Neuron (in vitro differentiated cells): ENCODE results near the gene PC.

ENCODE experiments used
- H2AFZ ChIP-seq: one replicate; pipeline ENCODE4 v1.6.1; 2013; ENCODE audit warnings: low read depth, mild to moderate bottlenecking, inconsistent platforms, low read length, moderate library complexity
- H3K27me3 ChIP-seq: one replicate; pipeline ENCODE4 v1.6.1; 2013; ENCODE audit warnings: low read length; ENCODE audit not compliant: insufficient read depth
- H3K36me3 ChIP-seq: one replicate; pipeline ENCODE4 v1.6.1; 2013; ENCODE audit warnings: low read length; ENCODE audit not compliant: insufficient read depth
- H3K4me1 ChIP-seq: one replicate; pipeline ENCODE4 v1.6.1; 2013; ENCODE audit warnings: low read length; ENCODE audit not compliant: insufficient read depth
- H3K4me3 ChIP-seq: 2 replicates; pipeline ENCODE4 v1.5.1; 2013; ENCODE audit warnings: mild to moderate bottlenecking, low read length, moderate library complexity
- H3K9me3 ChIP-seq: one replicate; pipeline ENCODE4 v1.6.1; 2013; ENCODE audit warnings: low read length

Gene PC

DNA sequence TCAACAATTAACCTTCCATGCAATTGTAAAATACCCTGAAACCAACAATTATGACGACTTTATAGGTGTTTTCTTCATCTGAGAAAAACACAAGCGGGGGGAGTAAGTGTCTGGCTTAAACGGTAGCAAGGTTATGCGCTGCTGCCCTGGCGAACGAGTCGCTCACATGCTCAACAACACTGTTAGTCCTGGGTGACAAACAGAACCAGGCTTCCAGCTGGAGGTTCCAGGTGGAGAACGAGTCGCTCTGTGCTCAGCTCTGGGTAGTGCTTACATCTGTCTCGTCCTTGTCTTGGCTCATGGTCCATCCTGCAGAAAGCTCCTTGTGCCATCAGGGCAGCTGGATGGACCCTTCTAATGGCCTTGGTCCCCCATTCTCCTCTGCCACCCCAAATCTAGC lies 48.2 kb downstream of the PC start:
- Histone ChIP-seq H2AFZ (no peak overlapping the region), H3K4me3 (no peak overlapping the region), H3K27me3 (no peaks in the 10 kb centered on the region), H3K9me3 (no peaks in the 10 kb centered on the region), H3K36me3 (no peaks in the 10 kb centered on the region), H3K4me1 (peaks cover 18% of the 10 kb centered on the region)

DNA sequence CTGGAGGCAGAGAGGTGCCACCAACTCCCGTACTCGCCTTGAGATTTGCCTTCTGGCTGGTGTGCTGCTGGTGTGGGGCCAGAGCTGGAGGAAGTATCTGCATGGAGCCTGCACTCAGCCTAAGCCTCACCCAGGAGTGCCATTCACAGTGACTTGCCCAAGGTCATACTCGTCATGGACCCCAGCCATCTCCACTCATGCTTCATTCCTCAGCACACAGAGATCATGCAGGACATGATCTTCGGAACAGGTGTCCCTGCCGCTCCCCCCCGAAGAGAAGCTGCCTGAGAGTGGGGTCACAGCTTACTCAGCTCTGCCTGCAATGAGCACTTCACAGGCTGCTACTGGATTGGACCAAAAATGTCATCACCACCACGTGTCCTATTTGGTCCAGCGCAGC lies 49.0 kb downstream of the PC start:
- no peaks in the 10 kb centered on the region for H3K36me3 ChIP-seq
- H2AFZ ChIP-seq = no peak overlapping the region
- no peak overlapping the region for H3K4me3 ChIP-seq
- no peaks in the 10 kb centered on the region for H3K27me3 ChIP-seq
- peaks cover 18% of the 10 kb centered on the region for H3K4me1 ChIP-seq
- H3K9me3 ChIP-seq = no peaks in the 10 kb centered on the region

DNA sequence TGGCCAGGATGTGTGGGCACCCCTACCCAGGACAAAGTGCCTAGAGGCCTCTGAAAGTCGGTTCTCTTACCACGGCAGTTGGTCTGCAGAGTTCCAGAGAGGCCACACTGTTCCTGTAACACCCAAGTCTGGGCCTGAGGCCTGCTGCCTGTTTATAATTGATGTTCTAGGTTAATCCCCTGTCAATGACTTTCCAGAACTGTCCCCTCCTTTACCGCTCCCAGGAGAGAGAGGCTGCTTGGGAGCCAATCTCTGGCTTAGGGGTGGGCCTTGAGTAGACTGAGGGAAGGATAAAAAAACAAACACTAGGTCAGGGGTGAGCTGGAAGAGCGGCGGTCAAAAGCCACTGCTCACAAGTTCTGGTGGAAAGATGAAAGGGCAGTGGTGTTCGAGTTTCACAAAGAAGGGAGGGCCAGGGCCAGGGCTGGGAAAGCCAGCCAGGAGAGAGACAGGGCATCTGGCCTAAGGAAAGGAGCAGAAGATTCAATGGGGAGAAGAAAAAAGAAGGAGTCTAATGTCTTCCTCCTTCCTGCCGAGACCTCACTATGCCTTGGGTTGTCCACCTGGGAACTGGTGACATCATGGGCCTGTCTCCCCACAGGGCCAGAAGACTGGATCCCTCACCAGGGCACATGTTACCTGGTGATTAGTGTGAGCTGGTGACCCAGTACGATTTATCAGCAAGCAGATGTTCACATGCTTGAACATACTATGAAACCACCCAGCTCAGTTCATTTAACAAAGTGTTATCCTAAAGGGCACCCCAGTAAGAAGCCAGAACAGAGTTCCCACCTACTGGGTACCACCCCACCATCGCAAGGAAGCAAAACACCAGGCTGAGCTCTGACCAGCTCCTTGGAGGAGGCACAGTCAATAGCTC lies 50.2 kb downstream of the PC start:
- H2AFZ ChIP-seq = no peak overlapping the region
- H3K36me3 ChIP-seq = no peaks in the 10 kb centered on the region
- no peak overlapping the region for H3K4me3 ChIP-seq
- H3K27me3 ChIP-seq = no peaks in the 10 kb centered on the region
- H3K4me1 ChIP-seq = peaks cover 14% of the 10 kb centered on the region
- H3K9me3 ChIP-seq = no peaks in the 10 kb centered on the region

DNA sequence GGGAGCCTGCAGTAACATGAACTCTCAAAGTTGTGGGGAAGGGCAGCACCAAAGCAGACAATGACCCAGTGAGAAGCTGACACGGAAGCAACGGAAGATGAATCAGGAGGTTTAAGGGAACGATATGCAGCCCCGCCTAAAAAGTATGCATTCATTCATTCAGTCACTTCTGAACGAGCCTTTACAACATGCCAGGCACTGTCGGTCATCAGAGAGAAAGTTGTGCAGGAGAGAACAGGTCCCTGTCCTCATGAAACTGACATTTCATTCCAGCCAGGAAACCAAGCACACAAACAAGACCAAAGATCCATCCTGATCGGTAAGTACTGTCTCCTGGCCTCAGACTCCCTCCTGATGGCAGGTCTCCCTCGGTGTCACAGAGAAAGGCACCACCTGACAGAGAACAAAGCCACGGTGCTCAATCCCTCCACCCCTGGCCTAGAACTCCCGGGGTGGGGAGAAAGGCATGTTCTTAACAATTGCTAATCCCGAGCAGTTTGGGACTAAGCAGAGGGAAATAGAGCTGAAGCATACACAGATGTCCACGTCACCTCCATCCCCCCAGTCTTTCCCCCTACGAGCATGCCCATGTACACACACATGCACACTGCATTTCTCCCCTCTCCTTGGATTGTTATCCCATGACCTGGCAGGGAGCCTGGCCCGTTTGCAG lies 52.0 kb downstream of the PC start:
- no peak overlapping the region for H3K4me3 ChIP-seq
- H3K27me3 ChIP-seq = no peaks in the 10 kb centered on the region
- H3K9me3 ChIP-seq = no peaks in the 10 kb centered on the region
- H3K36me3 ChIP-seq = no peaks in the 10 kb centered on the region
- H2AFZ ChIP-seq = no peak overlapping the region
- peaks cover 7% of the 10 kb centered on the region for H3K4me1 ChIP-seq

DNA sequence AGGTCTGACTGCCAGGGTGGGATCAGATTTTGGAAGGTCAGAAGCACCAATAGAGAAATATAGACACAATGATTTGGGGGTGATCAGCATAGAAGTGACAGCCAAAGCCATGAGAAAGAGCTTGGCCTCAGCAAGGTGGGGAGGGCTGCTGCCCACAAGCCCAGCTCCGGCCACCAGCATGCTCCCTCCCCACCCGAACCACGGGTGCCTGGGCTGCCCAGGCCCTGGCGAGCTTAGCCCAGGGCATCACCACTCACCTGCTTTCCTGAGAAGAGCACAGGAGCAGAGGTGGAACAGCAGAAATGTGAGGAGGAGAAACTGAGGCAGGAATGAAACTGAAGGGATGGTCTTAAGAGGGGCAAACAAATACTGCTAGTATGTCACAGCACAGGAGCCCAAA lies 52.6 kb downstream of the PC start:
- Histone ChIP-seq H3K4me3 (no peak overlapping the region), H3K9me3 (no peaks in the 10 kb centered on the region), H3K36me3 (no peaks in the 10 kb centered on the region), H3K27me3 (no peaks in the 10 kb centered on the region), H3K4me1 (peaks cover 7% of the 10 kb centered on the region), H2AFZ (no peak overlapping the region)

DNA sequence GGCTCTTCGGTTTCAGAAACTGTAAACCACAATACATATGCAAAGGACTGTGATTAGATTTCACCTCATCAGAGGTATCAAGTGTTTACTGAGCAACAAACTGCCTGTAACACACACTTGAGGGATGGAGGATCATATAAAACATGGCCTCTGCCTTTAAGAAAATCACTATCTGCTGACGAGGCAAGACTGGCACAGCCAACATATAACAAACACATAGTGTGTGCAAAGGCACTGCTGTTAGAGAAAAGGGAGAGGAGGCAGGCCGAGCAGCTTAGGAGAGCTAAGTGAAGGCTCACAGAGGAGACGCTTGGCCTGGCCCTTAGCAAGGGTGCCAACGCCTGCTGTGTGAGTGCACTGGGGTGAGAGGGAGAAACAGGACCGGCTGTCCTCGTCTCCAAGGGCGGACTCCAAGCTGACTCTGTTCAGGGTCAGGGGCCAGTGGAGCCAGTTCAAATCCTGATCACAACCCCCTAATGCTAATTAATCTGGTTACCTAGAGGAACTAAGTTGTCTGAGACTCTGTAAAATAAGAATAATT lies 53.1 kb downstream of the PC start:
- H3K4me3 ChIP-seq = no peak overlapping the region
- H3K4me1 ChIP-seq = peaks cover 7% of the 10 kb centered on the region
- H3K36me3 ChIP-seq = no peaks in the 10 kb centered on the region
- no peaks in the 10 kb centered on the region for H3K27me3 ChIP-seq
- H3K9me3 ChIP-seq = no peaks in the 10 kb centered on the region
- no peak overlapping the region for H2AFZ ChIP-seq

DNA sequence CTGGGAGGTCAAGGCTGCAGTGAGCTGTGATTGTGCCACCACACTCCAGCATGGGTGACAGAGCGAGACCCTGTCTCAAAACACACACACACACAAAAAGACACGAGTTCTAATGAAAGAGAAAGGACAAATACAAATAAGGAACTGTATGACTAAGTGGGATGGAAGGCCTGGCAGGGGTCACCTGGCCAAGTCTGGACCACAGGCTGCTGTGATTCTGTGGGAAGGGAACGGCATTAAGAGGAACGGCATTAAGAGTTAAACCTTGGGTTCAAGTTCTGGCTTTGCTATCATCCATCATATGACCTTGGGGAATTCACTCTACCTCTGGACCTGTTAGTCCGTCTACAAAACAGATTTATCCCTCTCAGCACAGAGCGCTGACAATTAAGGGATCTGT lies 53.6 kb downstream of the PC start:
- Histone ChIP-seq H3K9me3 (no peaks in the 10 kb centered on the region), H3K27me3 (no peaks in the 10 kb centered on the region), H3K4me1 (peaks cover 7% of the 10 kb centered on the region), H2AFZ (no peak overlapping the region), H3K36me3 (no peaks in the 10 kb centered on the region), H3K4me3 (no peak overlapping the region)

DNA sequence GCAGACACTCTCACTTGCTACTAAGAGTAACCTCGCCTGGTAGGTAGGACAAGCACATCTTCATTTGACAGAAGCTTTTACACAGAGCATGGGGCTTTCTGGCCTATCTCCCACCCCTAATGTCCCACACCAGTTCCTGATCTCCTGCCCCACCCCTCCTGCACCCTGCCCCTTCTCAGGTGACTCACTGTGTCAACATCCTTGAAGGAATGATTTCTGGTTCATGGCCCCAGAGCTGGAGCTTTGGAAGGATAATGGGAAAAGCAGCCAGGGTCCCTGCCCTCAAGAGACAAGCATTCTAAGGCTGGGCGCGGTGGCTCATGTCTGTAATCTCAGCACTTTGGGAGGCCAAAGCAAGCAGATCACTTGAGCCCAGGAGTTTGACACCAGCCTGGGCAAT lies 54.1 kb downstream of the PC start:
- peaks cover 7% of the 10 kb centered on the region for H3K4me1 ChIP-seq
- no peak overlapping the region for H3K4me3 ChIP-seq
- no peaks in the 10 kb centered on the region for H3K9me3 ChIP-seq
- H3K36me3 ChIP-seq = no peaks in the 10 kb centered on the region
- no peaks in the 10 kb centered on the region for H3K27me3 ChIP-seq
- H2AFZ ChIP-seq = no peak overlapping the region

DNA sequence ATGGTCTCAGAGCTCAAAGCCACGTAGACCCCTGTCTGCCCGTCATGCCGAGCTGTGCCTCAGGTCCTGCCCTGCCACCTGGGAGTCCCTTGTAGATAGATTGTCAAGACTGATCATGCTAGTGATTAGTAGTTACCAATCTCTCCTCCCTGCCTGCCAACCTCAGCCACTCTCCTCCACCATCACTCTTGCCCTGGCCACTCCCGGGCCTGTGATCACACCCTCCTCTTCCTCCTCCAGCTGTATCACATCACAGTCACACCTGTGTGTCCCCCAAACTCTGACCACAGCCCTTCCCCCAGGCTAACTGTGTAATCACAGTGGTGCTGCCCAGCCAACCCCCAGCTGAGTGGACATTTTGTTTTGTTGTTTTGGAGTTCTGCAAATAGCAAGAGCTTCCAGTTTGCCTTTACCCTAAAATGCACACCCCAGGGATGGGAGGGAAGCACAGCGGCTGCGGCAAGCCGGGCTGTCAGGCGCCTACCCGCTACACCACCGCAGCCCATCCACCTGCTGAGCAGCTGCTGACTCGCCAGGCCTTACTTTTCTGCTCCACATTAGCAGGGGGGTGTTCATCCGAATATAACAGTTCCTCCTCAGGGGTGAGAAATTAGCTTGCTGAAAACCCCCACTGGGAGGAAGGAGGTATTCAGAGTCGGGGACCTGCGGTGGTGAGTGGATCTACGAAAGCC lies 55.6 kb downstream of the PC start:
- Histone ChIP-seq H2AFZ (no peak overlapping the region), H3K4me3 (no peak overlapping the region), H3K4me1 (peaks cover 1% of the 10 kb centered on the region), H3K9me3 (no peaks in the 10 kb centered on the region), H3K36me3 (no peaks in the 10 kb centered on the region), H3K27me3 (no peaks in the 10 kb centered on the region)

DNA sequence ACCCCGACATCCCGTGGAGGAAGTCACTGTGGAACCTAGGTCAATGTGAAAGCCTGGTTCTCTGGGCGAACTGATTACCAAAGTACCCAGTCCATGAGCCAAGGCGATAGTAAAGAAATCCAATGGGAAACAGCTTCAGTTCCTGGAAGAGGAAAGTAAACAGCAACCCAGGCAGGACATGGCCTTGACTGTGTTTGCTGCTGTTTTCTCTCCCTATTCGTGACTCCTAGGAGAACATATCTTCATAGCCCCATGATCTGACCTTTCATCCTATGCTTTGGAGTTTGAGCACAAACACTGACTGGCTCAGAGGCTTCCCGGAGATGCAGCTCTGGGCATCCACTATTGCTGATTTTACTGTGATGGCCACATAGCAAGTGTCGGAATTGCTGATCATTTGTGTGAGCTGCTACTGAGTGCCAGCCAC lies 56.2 kb downstream of the PC start:
- Histone ChIP-seq H3K27me3 (no peaks in the 10 kb centered on the region), H3K9me3 (no peaks in the 10 kb centered on the region), H3K4me1 (no peaks in the 10 kb centered on the region), H2AFZ (no peak overlapping the region), H3K36me3 (no peaks in the 10 kb centered on the region), H3K4me3 (no peak overlapping the region)

DNA sequence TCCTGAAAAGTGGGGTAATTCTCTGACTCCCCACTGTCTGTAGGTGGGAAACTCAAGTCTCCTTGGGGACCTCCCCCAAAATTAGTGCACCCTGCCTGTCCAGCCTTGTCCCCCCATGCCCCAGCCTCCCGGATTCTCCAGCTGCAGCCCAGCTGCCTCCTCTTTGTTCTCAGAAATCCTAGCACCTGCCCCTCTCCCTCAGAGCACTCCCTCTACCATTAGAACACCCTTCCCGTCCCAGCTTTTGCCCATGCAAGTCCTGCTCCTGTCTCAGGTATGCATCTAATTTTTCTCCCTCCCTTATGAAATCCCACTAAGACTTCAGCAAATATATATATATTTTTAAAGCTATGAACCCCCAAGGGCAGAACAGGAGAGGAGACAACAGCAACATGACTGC lies 64.0 kb downstream of the PC start:
- H3K4me3 ChIP-seq = no peak overlapping the region
- H2AFZ ChIP-seq = no peak overlapping the region
- H3K9me3 ChIP-seq = no peaks in the 10 kb centered on the region
- H3K27me3 ChIP-seq = no peaks in the 10 kb centered on the region
- H3K36me3 ChIP-seq = no peaks in the 10 kb centered on the region
- peaks cover 4% of the 10 kb centered on the region for H3K4me1 ChIP-seq

DNA sequence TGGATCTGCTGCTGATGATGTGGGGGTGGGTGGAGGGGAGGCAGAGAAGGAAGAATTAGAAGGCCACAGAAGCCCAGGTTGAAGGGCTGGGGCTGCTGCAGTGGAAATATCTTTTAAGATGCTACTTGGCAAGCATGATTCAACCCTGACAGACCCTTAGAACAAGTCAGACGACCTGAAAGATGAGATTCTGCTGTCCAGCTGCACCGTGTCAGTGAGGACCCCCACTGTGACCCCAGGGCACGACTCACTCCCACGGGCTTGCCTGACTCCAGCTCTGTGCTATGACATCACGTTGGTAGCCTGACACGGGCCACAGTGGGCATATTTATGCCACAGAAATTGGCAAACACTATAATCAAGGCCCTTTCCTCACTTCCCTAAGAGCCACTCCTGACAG lies 65.3 kb downstream of the PC start:
- H3K36me3 ChIP-seq = no peaks in the 10 kb centered on the region
- H3K9me3 ChIP-seq = no peaks in the 10 kb centered on the region
- H3K27me3 ChIP-seq = no peaks in the 10 kb centered on the region
- H3K4me3 ChIP-seq = no peak overlapping the region
- H3K4me1 ChIP-seq = peaks cover 4% of the 10 kb centered on the region
- H2AFZ ChIP-seq = no peak overlapping the region
